TTC549 (cell line): Measurements from ENCODE around the gene ATP6V0D1.
"Not testable (repeated sequence)": the region's sequence is repeated elsewhere in the genome, so short reads cannot be mapped to it uniquely, and the experiment has no call there.

ENCODE experiments used
- FAIRE-seq: peaks from 2 replicates; lab custom pipeline; 2012; peaks lifted over from hg19 to GRCh38; lab: Jason Lieb, UNC

ATP6V0D1 gene

DNA sequence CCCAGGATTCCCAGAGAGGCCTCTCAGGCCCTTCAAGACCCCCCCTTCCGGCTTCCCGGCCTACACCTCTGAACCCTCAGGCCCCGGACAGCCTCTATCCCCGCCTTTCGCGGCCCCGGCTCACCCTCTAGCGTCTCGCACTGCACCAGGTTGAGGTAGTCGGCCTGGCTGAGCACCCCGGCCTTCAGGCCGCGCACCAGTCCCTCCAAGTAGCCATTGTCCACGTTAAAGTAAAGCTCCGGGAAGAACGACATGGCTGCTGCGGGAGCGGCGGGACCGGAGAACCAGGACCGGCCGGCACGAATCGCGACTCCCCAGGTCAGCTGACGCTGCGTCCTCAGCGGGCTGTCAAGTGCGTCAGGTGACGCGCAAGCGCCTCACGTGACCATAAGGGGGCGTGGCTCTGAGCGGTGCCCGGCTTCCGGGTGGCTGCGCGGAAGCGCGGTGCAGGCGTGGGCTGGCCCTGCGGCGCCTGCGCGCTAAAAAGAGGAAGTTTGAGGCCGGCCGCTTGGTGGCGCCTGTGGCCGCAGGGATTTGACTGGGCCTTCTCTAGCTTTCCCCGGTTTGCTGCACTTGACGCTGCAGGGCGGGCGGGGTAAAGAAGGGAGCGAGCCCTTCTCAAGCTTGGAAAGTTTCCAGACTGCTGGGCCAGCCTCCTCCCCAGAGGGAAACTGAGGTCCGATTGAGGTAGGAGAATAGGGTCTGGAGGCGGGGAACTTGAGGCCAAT, at the start of gene ATP6V0D1:
ATP6V0D1 (minus strand) TSS at position 325 of the 728 bp plus-strand sequence; CDS start at position 254, 71 bp downstream.
- no peak for FAIRE-seq

DNA sequence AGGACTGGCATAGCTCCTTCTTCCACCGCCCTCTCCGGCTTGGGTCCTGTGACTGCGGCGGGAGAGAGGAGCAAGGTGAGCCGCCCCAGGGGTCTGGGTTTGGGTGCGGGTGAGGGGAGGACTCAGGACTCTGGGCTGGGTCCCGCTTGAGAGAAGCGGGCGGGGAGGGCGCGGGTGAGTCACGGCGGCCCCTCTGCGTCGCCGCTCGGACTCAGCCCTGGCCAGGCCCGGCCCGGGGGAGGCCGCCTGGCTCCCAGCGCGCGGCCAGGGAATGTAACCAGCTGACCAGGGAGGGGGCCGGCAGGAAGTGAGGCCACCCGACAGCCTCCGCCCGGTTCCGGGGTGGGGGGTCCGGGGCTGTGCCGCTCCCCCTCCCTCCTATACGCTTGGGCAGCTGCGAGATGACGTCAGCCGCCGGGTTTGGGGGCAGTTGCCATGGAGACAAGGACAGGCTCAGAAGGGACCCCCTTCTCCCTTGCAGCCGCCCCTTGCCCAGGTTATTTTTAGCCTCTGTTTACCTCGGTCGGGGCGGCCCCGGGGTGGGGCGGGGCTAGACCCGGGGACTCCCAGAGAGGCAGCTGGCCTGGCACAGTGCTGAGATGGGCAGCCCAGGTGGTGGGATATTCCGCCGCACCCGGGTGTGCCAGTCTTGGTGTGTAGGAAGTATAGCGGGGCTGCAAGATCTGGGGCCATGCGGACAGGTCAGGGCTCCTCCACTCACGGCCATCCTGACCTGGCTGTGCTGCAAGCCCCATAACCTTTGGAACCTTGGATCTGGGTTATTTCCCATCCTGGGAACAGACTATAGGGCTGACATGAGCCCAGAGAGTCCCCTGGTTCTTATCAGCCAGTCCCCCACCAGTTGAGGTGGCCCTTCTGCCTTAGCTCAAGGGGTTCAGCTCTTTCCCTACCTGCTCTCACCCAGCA, 49.3 kb upstream of the ATP6V0D1 start:
- FAIRE-seq: no peak

GRCh38 chr16:67529582-67530012, 48.6 kb upstream of the ATP6V0D1 start:
- FAIRE-seq: no peak

- no peak for FAIRE-seq
These were observed 48.1 kb upstream of the ATP6V0D1 start for GRCh38 chr16:67528870-67529581.

DNA sequence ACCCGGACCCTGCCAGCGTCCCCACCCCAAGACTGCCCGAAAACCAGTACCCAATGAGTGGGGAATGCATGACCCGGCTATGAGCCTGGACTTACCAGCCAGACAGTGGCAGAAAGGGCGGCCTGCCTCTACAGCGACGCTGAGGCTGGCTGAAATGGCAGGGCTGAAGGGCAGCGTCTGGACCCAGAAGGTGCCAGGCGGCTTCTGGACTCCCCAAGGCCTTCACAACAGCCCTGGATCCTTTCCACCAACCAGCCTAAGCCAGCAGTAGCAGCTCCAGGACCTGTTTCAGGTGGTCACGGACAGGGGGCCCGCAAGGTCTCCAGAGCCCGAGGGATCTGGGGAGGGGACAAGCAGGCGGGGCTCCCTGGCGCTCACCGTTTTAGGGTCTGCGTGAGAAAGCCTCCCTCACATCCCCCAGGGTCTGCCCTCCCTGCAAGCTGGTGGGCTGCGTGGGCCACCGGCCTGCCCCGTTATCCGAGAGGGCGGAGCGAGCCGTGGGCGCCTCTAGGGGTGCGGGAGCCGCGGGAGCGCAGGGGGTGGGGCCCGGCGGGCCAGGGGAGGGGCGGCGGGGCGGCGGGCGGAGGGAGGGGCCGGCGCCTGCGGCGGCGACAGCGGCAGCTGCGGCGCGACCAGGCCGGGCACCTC, 47.4 kb upstream of the ATP6V0D1 start, which contains the start of gene RIPOR1:
RIPOR1 (plus strand) TSS at position 608 of the 648 bp plus-strand sequence. CDS start 9,618 bp downstream, outside the sequence.
- no peak for FAIRE-seq

DNA sequence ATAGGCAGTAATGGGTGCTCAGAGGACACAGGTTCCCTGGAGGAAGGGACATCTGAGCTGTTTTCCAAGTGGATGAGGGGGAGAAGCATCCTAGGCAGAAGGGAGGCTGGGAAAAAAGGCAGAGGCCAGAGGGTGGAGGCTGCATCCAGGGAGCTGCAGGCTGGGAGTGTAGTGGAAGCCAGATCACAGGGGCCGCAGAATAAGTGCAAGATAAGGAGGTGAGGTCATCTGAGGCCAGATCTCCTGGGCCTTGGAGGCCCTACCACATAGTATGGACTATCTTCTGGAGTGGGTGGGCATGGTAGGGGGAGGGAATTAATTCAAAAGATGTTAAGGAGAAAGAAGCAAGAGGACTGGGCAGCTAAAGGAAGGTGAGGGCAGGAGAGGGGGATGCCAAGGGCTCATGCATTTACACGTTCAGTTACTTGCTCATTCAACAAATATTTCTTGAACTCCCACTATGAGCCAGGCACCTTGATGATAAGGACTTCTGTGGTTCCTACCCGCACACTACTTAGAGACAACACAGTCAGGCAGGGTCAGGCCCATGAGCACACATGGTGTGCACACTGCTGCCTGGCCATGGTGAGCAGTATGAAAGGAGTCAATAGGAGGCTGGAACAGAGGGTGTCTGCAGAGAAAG, 45.3 kb upstream of the ATP6V0D1 start:
- no peak for FAIRE-seq

- FAIRE-seq: no peak
These were observed 44.4 kb upstream of the ATP6V0D1 start for GRCh38 chr16:67525176-67525860.

- no peak for FAIRE-seq
These were observed 40.3 kb upstream of the ATP6V0D1 start for GRCh38 chr16:67521095-67521804.

DNA sequence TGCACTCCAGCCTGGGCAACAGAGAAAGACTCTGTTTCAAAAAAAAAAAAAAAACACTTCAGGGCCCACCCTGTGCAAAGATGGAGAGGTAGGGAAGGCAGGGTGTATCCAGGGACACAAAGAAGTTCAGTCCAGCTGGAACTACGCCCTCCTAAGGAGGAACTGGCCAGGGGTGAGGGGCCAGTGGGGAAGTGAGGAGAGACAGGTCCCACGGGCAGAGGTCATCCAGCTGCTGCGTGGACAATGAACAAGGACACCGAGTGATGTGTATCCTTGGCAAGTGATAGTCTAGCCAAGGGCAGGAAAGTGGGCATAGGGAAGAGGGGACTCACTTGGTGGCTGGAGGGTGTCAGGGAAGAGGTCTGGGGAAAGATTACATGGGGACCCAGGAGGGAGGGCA, 38.3 kb upstream of the ATP6V0D1 start:
- no peak for FAIRE-seq

- no peak for FAIRE-seq
These were observed 37.7 kb upstream of the ATP6V0D1 start for GRCh38 chr16:67518676-67519075.

DNA sequence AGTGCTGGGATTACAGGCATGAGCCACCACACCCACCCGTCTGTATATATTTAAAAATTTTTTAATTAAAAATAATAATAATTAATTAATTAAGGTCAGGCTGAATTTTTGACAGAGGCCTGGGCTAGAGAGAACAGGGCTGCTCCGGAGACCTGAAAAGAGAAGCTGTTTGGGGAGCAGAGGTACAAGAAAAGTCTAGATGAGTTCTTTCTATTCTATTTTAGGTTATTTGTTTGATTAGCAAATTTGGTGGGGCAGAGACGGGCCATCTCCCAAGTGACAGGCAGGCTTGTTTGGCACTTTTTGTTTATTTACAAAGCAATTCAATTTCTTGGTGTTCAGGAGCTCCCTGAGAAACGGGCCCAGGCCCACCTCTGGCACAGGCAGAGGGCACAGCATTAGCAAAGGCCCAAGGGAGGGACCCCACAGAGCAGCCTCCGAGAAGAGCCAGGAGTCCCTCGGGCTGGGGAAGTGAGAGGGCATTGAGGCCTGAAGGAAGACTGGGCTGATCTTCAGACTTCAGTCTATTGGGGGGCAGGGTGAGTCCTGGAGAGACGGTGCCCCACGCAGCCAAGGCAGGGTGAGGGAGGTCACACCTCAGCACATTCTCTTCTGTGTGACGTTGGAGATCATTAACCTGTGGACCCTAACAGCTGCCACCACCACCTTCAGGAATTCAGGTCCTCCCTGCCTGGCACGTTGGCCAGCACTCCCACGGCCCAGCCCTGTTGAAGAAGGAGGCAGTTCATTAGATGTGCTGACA, 36.9 kb upstream of the ATP6V0D1 start:
- no peak for FAIRE-seq

GRCh38 chr16:67517155-67517445, 36.1 kb upstream of the ATP6V0D1 start:
- FAIRE-seq: no peak

DNA sequence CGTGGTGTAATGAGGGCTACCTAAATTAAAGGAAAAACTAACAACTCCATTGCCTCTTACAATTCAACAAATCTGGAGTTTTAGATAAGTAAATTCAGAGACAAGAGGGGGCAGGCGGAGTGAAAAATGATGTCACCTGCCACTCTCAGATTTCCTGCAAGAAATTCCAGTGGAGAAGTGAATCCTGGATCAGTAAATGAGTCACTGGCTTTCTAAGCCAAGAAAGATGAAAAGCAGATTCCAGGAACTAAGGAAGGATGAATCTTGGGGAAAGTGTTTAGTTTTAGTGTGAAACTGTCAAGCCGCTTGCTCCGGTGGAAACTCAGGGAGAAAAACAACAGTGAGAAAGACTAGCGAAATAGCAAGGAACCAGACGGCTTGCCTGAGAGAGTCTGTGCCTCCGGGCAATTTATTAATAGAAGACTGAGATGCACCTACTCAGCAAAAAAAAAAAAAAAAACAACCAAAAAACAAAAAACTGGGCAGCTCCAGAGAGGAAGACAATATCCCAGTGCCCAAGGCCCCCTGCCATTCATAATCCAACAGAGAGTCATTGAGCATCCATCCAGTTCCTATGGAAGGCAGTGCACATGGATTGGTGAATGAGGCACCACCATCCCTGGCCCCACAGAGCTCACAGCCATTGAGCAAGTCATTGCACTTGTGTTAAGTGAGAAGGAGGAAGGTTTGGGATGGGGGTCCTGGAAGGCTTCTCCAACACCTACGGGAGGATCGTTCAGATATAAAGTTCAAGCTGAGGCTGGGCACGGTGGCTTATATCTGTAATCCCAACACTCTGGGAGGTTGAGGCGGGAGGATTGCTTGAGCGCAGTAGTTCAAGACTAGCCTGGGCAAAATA, 35.6 kb upstream of the ATP6V0D1 start:
- no peak for FAIRE-seq

DNA sequence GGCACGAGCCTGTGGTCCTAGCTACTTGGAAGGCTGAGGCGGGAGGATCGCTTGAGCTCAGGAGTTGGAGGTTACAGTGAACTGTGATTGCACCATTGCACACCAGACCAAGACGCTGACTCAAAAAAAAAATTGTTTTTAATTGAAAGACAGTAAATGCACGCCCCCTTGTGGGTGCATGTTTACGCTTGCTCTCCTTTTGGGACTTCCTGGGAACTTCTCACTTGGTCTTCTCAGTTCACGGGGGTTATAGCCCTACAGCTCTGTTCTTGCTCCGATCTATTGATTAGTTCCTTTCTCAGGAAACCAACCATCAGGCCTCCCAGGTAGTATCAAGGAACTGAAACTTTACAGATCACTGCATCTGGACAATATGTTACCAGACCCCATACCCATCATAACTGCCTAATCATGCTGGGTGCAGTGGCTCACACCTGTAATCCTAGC, 33.4 kb upstream of the ATP6V0D1 start:
- FAIRE-seq: no peak

- FAIRE-seq: not testable (repeated sequence)
These were observed 32.9 kb upstream of the ATP6V0D1 start for GRCh38 chr16:67513892-67514291.

GRCh38 chr16:67509016-67509415, 28.1 kb upstream of the ATP6V0D1 start:
- no peak for FAIRE-seq

GRCh38 chr16:67506468-67506867, 25.5 kb upstream of the ATP6V0D1 start:
- no peak for FAIRE-seq
